ENCODE results near the gene AGBL1.

- TF ChIP-seq CTCF (IDR thresholded peaks at IDR 0.05) (no peak), POLR2A (IDR thresholded peaks at IDR 0.05) (no peak), EP300 (IDR thresholded peaks at IDR 0.05) (no peak)
Measured at GRCh38 chr15:86178845-86179244, 99.2 kb downstream of the AGBL1 start.
